ENCODE data around the gene CAPN5.

DNA sequence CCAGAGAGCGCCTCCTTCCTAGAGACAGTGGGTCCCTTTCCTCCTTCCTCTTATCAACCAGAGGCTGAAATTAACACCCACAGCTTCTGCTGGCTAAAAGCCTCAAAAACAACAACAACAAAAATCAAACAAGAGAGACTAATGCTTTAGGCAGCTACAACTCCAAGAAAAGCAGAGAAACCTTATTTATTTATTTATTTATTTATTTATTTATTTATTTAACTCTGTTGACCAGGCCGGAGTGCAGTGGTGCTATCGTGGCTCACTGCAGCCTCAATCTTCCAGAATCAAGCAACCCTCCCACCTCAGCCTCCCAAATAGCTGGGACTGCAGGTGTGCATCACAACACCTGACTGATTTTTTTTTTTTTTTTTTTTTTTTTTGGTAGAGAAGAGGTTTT, 35.2 kb upstream of the CAPN5 start:
- TF ChIP-seq, protein P1, sequence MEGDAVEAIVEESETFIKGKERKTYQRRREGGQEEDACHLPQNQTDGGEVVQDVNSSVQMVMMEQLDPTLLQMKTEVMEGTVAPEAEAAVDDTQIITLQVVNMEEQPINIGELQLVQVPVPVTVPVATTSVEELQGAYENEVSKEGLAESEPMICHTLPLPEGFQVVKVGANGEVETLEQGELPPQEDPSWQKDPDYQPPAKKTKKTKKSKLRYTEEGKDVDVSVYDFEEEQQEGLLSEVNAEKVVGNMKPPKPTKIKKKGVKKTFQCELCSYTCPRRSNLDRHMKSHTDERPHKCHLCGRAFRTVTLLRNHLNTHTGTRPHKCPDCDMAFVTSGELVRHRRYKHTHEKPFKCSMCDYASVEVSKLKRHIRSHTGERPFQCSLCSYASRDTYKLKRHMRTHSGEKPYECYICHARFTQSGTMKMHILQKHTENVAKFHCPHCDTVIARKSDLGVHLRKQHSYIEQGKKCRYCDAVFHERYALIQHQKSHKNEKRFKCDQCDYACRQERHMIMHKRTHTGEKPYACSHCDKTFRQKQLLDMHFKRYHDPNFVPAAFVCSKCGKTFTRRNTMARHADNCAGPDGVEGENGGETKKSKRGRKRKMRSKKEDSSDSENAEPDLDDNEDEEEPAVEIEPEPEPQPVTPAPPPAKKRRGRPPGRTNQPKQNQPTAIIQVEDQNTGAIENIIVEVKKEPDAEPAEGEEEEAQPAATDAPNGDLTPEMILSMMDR (conservative IDR thresholded peaks at IDR 0.05): no peak
- TF ChIP-seq ZFX (IDR thresholded peaks at IDR 0.05): no peak
